Immature natural killer cell (primary cell): ENCODE data around the gene COPS3. TPM values are rescaled to one million over a fixed set of nuclear protein-coding genes. Genes with fewer than 3 reads are reported as not detected.
A peak's percentile ranks its signal among the peaks of the same experiment; 100 is the strongest.

Experiments
- DNase-seq, 3 donors: peaks; one replicate each; pipeline ENCODE4 v3.0.0; 2022; ENCODE audit warnings: mixed read lengths in 1 of 3
- H3K27ac Mint-ChIP-seq, 6 donors: one replicate each; pipeline ENCODE4 v1.8.0; 2020; ENCODE audit warnings: mixed read lengths in 6 of 6, mild to moderate bottlenecking in 5 of 6, inconsistent platforms in 4 of 6, moderate library complexity in 3 of 6
- H3K27me3 Mint-ChIP-seq, 3 donors: one replicate each; pipeline ENCODE4 v1.8.0; 2020 to 2021; ENCODE audit warnings: low read depth in 3 of 3, mild to moderate bottlenecking in 3 of 3, mixed read lengths in 3 of 3, moderate library complexity in 3 of 3, inconsistent platforms in 1 of 3
- H3K36me3 Mint-ChIP-seq, 3 donors: one replicate each; pipeline ENCODE4 v1.8.0; 2020; ENCODE audit warnings: mixed read lengths in 3 of 3, inconsistent platforms in 2 of 3, mild to moderate bottlenecking in 2 of 3
- H3K4me1 Mint-ChIP-seq, 2 donors: one replicate each; pipeline ENCODE4 v1.8.0; 2020; ENCODE audit warnings: inconsistent platforms in 2 of 2, mild to moderate bottlenecking in 2 of 2, mixed read lengths in 2 of 2, moderate library complexity in 1 of 2
- H3K4me3 Mint-ChIP-seq, 5 donors: one replicate each; pipeline ENCODE4 v1.8.0; 2020; ENCODE audit warnings: mild to moderate bottlenecking in 5 of 5, mixed read lengths in 5 of 5, inconsistent platforms in 3 of 5, moderate library complexity in 3 of 5
- H3K9me3 Mint-ChIP-seq, 6 donors: one replicate each; pipeline ENCODE4 v1.8.0; 2020; ENCODE audit warnings: mild to moderate bottlenecking in 6 of 6, mixed read lengths in 6 of 6, inconsistent platforms in 4 of 6, moderate library complexity in 3 of 6
- polyA plus RNA-seq, 3 donors: library from polyadenylated mRNA; unstranded; fragments of 300-500 nt; fragmentation: Illumina TruSeq; gene quantifications; one replicate each; pipeline ENCODE4 v1.2.3, GENCODE V29; 2021

COPS3 gene
- polyA plus RNA-seq, result 100 to 1,000 TPM in 1 of 3 donors, 10 to 100 TPM in 2; 93.7 to 120 (median 95.9) TPM

DNA sequence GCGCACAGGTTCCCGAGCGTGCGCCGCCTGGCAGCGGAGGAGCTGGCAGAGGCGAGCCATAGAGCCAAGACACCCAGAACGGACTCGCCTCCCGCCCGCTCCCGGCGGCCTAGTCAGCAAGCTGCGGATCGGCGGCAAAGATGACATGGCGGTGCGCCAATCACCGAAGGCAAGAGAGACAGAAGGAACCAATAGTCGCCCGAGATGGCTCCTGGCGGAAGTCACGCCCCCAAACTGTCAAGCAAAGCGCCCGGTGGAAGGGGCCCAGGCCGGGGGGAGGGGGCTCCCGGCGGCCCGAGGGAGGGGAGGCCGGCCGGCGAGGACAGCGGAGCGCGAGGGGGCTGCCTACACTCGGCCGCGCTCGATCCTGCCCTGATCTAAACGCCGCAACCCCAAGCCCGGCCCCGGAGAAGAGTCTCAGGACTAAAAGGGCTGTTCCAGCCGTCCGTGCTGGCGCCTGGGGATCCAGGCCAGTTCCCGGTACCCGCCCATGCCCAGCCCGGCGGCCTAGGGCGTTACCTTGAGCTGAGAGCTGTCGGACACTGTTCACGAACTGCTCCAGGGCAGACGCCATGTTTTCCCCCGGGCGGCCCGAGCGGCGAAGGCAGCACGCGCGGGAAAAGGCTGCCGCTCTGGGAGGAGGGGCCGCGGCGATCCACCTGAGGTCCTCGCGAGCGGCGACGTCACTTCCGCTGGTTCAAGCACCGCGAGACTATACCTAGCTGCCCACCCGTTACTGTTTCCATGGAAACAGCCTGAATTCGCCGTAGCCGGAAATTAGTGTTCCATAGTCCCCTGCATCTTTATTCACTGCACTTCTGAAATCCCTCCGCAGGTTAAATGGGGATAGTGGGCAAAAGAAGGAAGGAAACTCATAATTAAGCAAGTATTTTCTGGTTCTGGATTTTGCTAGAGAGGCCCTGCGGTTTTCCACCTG is at the start of gene COPS3:
COPS3 (minus strand) TSS at position 634 of the 937 bp plus-strand sequence; CDS start at position 574, 60 bp downstream.
- DNase-seq, result peak; percentile 95 to 97 (median 96)
- Mint-ChIP-seq H3K27ac (peak within 1 kb of the TSS; percentile 91 to 99 (median 96)), H3K4me3 (peak within 1 kb of the TSS; percentile 91 to 97 (median 95)), H3K36me3 (peaks cover 0 to 4% (median 0%) of the 10 kb centered on the region in 3 donors), H3K9me3 (no peaks in the 10 kb centered on the region), H3K27me3 (peaks cover 3 to 10% (median 9%) of the 10 kb centered on the region in 3 donors), H3K4me1 (peaks cover 31 to 47% of the 10 kb centered on the region in 2 donors)

DNA sequence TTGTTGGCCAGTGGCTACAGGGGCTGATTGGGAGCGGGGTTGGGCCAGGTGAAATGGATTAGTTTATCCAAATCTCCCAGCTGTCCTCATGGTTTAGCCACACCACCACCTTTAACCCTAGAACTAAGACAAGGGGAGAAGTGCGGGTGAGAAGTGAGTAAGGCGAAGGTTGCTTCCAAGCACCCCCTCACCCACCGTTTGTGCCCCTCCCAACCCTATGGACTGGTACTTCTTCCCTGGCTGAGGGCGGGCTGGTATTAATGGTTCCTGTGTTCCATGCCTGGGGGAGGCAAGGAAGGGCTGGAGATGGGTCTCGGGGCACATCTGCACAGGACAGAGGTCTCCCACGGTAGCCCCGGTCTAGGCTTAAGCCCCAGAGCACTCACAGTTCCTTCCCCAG is 47.2 kb upstream of the COPS3 start:
- Mint-ChIP-seq H3K4me3 (no peak overlapping the region), H3K4me1 (no peaks in the 10 kb centered on the region), H3K27me3 (no peaks in the 10 kb centered on the region), H3K36me3 (peaks cover 0 to 6% (median 4%) of the 10 kb centered on the region in 3 donors), H3K9me3 (no peaks in the 10 kb centered on the region), H3K27ac (no peak overlapping the region)
- no peak for DNase-seq

DNA sequence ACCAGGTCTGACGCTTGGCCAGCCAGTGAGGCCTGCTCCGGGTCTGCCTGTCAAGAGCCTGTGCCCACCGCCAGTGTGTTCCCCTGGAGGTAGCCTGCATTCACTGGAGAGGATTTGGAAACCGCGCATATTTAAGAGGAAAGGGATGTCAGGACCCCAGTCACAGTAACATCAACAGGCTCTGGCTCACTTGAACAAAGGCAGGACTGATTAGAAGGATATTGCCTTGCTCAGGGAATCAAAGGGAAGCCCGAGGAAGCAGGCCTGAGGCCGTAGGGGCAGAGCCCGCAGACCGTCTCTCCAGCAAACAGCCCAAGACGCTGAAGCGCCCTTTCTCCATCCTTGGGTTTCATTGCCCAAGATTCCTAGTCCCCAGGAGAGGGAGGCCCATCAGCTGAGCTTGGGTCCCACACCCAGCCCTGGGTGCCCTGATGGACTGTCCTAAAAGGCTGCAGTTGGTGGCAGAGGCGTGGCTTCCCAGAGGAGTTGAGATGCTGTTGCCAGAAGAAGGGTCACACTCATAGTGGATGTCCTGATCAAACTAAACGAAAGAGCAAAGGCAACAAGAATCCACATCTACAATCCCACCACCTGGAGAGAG is 45.3 kb upstream of the COPS3 start:
- H3K36me3 Mint-ChIP-seq, result peaks cover 0 to 6% (median 4%) of the 10 kb centered on the region in 3 donors
- no peaks in the 10 kb centered on the region for H3K9me3 Mint-ChIP-seq
- no peaks in the 10 kb centered on the region for H3K4me1 Mint-ChIP-seq
- no peak overlapping the region for H3K27ac Mint-ChIP-seq
- no peak for DNase-seq
- H3K27me3 Mint-ChIP-seq, result no peaks in the 10 kb centered on the region
- no peak overlapping the region for H3K4me3 Mint-ChIP-seq

DNA sequence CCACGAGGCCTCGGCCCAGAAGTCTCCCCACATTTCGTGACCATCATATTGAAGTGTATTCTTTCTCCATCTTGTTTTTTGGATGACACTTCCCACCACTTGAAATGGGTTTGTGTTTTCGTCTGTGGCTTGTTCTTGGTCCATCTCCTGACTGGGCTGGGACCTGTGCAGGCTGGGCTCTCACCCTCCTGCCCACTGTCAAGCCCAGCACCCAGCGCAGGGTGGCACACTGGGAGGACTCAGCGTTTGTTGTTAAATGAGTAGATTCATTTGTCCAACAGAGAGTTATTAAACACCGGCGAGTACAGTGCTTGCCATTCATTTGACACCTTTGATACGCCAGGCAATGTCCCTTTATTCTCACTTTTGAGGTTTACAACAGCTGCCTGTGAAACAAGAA is 44.8 kb upstream of the COPS3 start:
- Mint-ChIP-seq H3K4me1 (no peaks in the 10 kb centered on the region), H3K27ac (no peak overlapping the region), H3K9me3 (no peaks in the 10 kb centered on the region), H3K36me3 (peaks cover 0 to 6% (median 4%) of the 10 kb centered on the region in 3 donors), H3K27me3 (no peaks in the 10 kb centered on the region), H3K4me3 (no peak overlapping the region)
- no peak for DNase-seq

DNA sequence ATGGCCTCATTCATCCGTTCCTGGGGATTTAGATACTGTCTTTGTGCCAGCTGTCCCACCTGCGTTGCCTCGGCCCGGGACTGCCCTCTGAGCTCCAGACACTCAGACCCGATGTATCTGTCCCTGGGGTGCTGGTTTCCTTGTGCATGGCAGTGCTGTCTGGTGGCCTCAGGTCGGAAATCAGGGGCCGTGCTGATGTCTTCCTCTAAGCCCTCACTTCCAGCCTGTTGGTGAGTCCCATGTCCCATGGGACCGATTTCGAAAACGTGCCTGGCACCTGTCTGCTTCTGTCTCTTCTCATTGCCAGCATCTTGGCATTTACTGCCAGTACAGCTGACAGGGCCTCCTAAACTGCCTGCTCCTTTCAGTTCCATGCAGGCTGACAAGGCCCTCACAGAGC is 44.2 kb upstream of the COPS3 start:
- Mint-ChIP-seq H3K4me3 (no peak overlapping the region), H3K27me3 (no peaks in the 10 kb centered on the region), H3K36me3 (peaks cover 0 to 6% (median 4%) of the 10 kb centered on the region in 3 donors), H3K27ac (no peak overlapping the region), H3K9me3 (no peaks in the 10 kb centered on the region), H3K4me1 (no peaks in the 10 kb centered on the region)
- no peak for DNase-seq

DNA sequence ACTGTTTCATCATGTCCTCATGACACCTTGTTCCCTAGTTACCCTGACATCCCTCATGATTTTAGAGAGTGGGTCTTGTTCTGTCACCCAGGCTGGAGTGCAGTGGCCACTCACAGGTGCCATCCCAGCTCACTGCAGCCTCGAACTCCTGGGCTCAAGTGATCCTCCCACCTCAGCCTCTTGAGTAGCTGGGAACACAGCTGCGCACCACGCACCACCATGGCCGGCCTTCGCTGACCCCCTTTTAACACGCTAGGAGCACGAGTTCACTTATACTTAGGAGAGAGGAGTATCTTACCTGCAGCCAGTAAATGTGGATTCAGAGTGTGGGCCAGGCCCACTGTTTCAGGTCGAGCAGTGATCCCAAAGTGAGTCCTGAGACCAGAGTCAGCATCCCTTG is 43.6 kb upstream of the COPS3 start:
- Mint-ChIP-seq H3K36me3 (peaks cover 0 to 6% (median 4%) of the 10 kb centered on the region in 3 donors), H3K27me3 (no peaks in the 10 kb centered on the region), H3K4me3 (no peak overlapping the region), H3K9me3 (no peaks in the 10 kb centered on the region), H3K4me1 (no peaks in the 10 kb centered on the region), H3K27ac (no peak overlapping the region)
- no peak for DNase-seq

DNA sequence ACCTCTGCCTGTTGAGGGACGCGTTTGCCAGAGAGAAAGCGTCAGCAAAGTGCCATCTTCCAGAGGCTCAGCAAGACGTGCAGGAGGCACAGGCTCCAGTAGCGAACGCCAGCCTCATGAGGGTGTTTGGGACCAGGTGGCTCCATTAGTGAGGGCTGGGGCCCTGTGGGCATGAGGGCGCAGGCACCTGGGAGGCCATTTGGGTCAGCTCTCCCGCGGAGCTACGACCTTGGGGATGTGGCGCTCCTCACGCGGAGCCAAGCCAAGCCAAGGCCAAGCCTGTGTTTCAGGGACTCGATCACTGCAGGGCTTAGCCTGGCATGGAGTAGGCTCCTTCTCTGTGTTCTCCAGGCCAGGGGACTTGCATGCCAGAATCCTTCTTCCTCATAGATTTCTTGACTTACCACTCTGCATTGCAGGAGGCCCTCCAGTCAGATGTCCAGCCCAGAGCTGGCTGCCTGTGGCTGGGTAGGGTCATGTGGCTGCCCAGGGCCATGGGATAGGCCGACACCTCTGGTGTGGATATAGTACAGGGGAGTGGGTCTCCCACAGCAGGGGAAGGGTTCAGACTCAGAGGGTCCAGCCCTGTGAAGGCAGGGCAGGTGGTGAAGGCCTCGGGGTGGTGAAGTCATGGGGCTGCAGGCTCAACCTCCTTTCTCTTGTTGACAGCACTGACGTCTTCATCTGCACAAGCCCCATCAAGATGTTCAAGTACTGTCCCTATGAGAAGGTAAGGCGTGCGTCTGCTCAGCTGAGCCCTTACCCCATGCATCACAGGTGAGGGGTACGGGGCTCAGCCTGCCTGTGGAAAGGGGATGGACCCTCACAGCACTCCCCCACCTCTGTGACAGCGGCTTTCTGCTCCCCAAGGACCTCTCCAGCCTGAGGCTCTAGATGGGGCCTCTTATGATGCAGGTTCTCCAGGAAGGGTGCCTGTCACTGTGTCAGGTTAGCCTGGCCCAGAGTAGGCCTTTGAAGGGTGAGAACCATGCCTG is 41.8 kb upstream of the COPS3 start:
- Mint-ChIP-seq H3K27ac (peak overlapping the region in 1 of 6 donors; percentile 21), H3K4me3 (no peak overlapping the region), H3K36me3 (peaks cover 0 to 4% (median 3%) of the 10 kb centered on the region in 3 donors), H3K4me1 (no peaks in the 10 kb centered on the region), H3K9me3 (no peaks in the 10 kb centered on the region), H3K27me3 (no peaks in the 10 kb centered on the region)
- DNase-seq, result no peak

DNA sequence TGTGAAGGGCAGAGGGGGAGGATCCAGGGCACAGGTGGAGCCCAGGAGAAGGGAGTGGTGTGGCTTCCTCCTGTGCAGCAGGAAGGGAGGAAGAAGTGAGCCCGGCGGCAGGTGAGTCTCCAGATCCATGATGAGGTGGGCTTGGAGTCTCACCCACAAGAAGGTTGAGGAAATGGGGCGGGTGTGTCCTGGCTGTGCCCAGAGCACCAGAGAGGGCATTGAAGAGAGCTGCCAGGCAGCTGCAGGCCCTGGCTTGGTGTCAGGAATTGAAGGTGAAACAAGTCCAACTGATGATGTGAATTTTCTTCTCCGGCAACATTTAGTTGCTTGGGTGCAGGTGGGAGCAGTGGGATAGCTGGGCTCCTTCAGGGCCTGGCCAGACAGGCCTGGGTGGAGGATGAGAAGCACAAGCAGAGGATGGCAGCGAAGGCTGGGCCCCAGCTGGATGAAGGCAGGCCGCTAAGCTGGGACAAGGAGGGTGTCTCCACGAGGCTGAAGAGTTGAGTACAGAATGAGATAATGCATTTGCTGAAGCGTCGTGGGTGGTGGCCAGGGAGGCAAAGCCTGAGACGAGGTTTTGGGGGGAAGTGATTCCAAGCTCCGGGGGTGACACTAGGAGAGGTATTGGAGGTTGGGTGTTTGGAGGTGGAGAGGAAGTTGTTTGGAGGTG is 40.4 kb upstream of the COPS3 start:
- DNase-seq, result no peak
- no peak overlapping the region for H3K27ac Mint-ChIP-seq
- H3K9me3 Mint-ChIP-seq, result no peaks in the 10 kb centered on the region
- H3K4me1 Mint-ChIP-seq, result peaks cover 3 to 5% of the 10 kb centered on the region in 2 donors
- no peaks in the 10 kb centered on the region for H3K27me3 Mint-ChIP-seq
- no peak overlapping the region for H3K4me3 Mint-ChIP-seq
- H3K36me3 Mint-ChIP-seq, result peaks cover 0 to 4% (median 3%) of the 10 kb centered on the region in 3 donors

DNA sequence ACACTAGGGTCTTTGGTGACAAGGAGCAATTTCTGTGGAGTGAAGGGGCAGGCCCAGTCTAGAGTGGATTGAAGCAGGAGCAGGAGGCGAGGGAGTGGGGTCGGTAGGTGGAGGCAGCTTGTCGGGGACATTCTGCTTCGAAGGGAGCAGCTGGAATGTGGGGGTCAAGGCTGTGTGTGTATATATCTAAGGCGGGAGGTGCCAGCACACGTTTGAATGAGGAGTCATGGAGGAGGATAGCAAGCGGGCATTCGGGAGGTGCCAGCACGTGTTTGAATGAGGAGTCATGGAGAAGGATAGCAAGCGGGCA is 39.8 kb upstream of the COPS3 start:
- no peak for DNase-seq
- H3K36me3 Mint-ChIP-seq, result peaks cover 0 to 4% (median 3%) of the 10 kb centered on the region in 3 donors
- no peaks in the 10 kb centered on the region for H3K27me3 Mint-ChIP-seq
- H3K27ac Mint-ChIP-seq, result no peak overlapping the region
- H3K4me3 Mint-ChIP-seq, result no peak overlapping the region
- H3K4me1 Mint-ChIP-seq, result peaks cover 3 to 5% of the 10 kb centered on the region in 2 donors
- no peaks in the 10 kb centered on the region for H3K9me3 Mint-ChIP-seq

DNA sequence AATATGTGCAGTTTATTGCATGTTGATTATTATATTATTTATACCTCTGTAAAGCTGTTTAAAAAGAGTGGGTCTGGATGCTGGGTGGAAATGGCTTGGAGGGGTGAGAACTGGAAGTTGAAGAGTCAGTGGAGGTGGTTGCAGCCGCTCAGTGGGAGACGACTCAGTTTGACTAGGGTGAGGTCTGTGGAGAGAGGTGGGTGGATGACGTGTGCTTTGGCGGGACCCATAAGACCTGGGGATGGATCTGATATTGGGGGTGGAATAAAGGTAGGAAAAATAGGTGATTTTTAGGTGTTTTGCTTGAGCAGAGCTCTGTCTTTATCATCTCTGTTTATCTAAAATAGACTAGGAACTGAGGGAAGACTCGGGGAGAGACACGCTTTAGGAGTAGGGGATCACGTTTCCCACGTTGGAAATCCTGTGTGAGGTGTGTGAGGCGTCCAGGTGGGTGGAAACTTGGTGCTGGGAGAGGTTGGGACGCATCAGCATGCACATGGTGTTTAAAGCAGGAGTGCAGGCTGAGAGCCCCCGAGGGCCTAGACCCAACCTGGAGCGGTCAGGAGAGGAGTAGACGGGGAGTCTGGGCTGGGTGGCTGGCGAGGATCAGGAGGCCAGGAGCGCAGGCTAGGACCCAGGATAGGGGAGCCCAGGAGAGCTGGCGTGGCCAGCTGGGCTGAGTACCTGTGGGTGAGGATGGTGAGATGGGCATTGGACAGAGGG is 39.3 kb upstream of the COPS3 start:
- H3K9me3 Mint-ChIP-seq, result no peaks in the 10 kb centered on the region
- DNase-seq, result no peak
- no peaks in the 10 kb centered on the region for H3K36me3 Mint-ChIP-seq
- H3K27me3 Mint-ChIP-seq, result peaks cover 0 to under 1% (median 0%) of the 10 kb centered on the region in 3 donors
- H3K4me3 Mint-ChIP-seq, result no peak overlapping the region
- H3K27ac Mint-ChIP-seq, result no peak overlapping the region
- peaks cover 3 to 5% of the 10 kb centered on the region in 2 donors for H3K4me1 Mint-ChIP-seq

DNA sequence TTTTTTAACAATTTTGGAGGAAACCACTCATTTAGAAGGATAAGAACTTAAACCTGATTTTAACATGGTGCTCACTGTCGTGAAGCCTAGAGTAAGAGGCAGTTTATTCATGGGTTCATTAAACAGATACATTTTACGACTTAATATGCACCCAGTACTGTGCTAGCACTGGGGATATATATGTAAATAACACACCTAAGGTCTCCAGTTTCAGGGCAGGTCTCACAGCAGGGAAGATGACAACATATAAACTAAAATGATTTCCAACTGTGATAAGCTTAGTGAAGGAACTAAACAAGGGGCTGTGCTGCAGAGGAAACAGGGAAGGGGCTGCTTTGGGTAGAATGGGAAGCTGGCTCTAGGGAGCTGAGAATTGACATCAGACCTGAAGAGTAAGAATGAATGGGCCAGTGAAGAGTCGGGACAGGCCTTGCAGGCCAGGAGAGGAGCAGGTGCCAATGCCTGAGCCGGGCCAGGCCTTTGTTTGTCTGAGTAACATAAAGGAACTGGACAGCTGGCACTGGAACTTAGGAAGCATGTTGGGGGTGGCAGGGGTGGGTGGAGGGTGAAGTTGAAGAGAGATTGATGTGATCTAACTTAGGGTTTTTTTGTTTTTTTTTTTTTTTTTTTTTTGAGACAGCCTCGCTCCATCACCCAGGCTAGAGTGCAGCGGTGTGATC is 34.2 kb upstream of the COPS3 start:
- DNase-seq, result no peak
- peak overlapping the region in 2 of 6 donors; percentile 25 to 49 for H3K27ac Mint-ChIP-seq
- no peaks in the 10 kb centered on the region for H3K9me3 Mint-ChIP-seq
- peaks cover 0 to 3% (median 0%) of the 10 kb centered on the region in 3 donors for H3K36me3 Mint-ChIP-seq
- H3K4me3 Mint-ChIP-seq, result no peak overlapping the region
- H3K27me3 Mint-ChIP-seq, result peaks cover 0 to 1% (median 0%) of the 10 kb centered on the region in 3 donors
- H3K4me1 Mint-ChIP-seq, result peaks cover 3 to 5% of the 10 kb centered on the region in 2 donors

DNA sequence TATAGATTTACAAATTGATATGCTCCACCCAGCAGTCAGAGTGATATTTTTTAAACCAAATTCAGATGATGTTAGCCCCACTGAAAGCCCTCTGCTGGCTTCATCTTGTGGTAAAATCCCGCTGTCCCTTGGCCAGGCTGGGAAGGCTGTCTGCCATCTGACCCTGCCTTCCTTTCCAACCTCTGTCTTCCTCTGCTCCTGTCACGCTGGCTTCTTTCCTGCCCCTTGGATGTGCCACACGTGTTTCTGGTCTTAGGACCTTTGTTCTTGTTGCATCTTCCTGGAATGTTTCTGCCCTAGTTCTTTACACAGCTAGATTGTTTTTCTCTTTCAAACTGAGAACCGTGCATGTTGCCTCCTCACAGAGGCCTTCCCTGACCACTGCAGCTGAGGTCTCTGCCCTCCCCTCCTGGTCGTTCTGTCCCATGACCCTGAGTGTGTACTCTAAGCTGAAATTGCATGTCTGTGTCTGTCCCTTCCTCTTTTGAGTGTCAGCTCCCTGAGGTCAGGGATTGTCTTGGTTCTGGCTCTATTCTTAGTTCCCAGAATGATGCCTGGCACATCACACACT is 33.5 kb upstream of the COPS3 start:
- H3K27me3 Mint-ChIP-seq, result peaks cover 0 to 1% (median 0%) of the 10 kb centered on the region in 3 donors
- no peak for DNase-seq
- peaks cover 0 to 3% (median 0%) of the 10 kb centered on the region in 3 donors for H3K36me3 Mint-ChIP-seq
- peak overlapping the region in 2 of 6 donors; percentile 37 for H3K27ac Mint-ChIP-seq
- no peak overlapping the region for H3K4me3 Mint-ChIP-seq
- peaks cover 3 to 5% of the 10 kb centered on the region in 2 donors for H3K4me1 Mint-ChIP-seq
- H3K9me3 Mint-ChIP-seq, result no peaks in the 10 kb centered on the region
